NCI-H510A (cell line): Measurements from ENCODE around the gene MFAP3L.
"Not testable (repeated sequence)": the region's sequence is repeated elsewhere in the genome, so short reads cannot be mapped to it uniquely, and the experiment has no call there.

ENCODE experiments used
- DNase-seq: peaks from one replicate; lab custom pipeline; 2025; lab: John Stamatoyannopoulos, UW

Gene MFAP3L

DNA sequence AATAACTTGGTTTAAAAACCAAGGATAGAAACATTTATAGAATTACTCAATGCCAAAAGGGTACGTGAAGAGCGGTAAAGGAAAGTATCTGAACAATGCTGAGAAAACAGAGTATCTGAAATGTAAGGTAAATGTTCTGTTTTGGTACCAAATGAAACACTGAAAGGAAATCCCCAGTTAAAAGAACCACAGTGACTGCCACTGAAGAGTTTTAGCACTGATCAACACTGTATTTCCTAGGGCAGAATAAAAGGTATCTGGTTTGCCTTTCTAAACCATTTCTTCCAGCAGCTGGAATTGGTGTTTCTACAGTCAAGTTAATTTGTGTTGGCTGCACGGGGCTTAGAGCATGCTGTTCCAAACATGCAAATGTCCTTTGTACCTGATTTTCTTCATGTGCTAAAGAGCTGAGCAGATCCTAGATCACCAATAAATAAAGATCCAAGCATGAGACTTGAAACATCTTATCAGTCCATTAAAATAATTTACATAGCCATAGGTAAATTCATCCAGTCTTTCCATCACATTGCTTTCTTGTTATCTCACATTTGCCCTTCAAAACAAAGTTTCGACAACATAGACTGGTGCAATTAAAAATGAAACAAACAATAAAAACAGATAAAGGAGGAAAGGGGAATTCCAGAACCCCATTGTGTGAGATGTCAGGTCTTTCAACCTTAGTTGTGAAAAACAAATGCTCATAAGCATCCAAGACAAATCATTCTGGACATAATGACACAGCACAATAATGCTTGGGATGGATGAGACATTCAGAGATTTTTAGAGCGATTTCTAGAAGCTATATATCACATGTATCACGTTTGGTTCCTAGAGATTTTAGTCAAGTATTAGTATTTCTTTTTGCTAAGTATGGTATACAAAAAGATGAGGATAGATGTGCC, 38.6 kb downstream of the MFAP3L start:
- no peak for DNase-seq

- no peak for DNase-seq
Observed at GRCh38 chr4:169986369-169986768, 39.8 kb downstream of the MFAP3L start.

- DNase-seq = no peak
Observed at GRCh38 chr4:169985881-169986280, 40.3 kb downstream of the MFAP3L start.

DNA sequence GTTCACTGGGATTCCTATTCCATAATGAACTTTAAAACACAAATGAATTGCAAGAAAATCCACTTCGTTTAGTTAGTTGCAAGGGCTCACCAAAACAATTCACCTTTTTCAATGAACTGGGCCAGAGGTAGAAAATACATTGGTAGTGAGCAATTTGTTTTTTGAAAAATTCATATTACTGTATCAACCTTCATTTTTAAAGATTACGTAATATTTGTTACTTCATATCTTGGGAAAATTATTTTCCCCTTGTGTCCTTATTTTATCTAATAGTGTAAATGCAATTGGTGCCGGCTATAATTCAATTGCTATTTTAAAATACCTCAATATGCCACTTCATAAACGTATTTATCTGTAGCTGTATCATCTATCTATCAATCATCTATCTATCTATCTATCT, 41.5 kb downstream of the MFAP3L start:
- DNase-seq = no peak

GRCh38 chr4:169984173-169984572, 42.0 kb downstream of the MFAP3L start:
- DNase-seq = no peak

DNA sequence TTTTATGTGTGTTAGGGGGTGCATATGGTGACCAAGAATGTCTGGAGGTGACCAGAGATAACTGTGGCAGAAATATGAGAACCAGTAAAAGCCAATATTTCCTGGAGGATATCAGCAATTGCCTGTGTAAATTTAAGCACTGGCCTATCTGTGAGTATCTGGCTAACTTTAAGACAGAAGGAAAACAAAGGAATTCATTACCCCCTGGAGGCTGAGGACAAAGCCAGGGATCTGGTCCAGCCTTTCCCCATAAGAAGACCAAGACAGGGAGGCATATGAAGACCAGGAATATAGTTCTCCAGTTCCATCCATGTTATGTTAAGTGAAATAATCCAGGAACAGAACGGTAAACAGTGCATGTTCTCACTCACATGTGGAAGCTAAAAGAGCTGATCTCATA, 49.2 kb downstream of the MFAP3L start:
- no peak for DNase-seq

DNA sequence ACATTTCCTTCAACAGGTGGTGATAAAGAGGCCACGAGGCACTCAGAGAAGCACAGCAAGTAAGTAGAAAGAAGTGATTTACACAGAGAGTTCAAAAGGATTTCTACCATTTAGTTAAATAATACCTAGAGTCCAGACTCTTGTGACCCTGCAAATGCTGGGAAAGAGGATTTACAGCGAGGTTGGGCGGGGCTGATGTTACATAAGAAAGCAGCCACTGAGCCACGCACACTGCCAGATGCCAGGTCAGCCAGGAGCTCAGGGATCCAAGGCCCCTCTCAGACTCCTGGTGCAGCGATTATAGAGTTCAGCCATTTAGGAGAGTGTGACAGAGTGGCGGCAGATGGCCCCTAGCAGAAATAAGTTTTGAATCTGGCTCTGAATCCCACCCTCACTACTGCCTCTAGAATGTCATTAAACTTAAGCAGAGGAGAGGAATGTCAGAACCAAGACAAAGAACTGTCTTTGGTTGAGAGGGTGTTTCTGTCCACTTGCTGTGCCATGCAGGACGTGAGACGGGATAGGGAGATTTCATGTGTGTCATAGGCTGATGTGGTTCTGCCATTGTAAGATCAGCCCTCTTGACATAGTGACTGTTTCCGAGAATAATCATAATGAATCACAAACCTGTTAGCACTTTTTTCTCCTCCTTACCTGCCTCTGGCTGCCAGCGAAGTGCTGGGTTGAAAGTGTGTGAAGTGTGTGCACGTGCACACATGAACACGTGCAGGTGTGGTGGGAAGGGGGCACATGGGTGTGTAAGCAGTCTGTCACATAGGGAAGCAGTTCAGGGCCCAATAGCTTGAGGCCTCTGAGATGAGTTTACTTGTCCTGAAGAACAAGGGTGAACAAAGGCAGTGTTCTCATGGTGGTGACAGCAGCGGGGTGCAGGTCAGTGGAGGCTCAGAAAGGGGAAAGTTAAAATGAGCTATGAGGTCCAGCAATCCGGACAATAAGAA, 50.1 kb downstream of the MFAP3L start:
- no peak for DNase-seq

DNA sequence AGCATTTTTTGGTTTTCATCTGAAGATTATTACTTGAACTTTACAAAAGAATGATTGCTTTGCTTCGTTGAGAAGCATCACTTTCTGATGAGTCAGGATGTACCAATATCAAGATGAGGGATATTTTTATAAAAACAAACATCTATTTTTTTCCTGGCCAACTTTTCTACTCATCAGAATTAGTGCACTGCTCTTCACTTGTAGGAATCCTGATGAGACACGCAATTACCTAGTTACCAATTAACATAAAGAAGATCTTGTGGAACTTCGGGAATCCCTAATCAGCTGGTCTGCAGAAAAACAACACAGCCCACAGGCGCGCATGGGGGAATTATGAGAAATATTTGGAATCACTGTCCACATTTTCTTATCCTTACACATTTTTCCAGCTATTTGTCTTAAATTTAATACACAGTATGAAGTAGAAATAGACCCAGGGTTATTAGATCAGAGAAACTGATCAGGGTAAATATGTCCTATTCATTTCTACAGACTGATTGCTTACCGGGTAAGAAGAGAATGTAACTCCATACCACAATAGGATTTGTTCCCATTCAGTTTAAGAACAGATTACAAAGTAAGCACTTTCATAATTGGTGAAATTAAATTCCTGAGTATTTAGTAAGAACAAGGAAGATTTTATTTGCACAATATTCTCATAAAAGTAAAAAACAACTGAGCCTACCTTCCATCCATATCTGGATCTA, 50.9 kb downstream of the MFAP3L start:
- DNase-seq = no peak

- no peak for DNase-seq
Observed at GRCh38 chr4:169971456-169972015, 54.7 kb downstream of the MFAP3L start.

DNA sequence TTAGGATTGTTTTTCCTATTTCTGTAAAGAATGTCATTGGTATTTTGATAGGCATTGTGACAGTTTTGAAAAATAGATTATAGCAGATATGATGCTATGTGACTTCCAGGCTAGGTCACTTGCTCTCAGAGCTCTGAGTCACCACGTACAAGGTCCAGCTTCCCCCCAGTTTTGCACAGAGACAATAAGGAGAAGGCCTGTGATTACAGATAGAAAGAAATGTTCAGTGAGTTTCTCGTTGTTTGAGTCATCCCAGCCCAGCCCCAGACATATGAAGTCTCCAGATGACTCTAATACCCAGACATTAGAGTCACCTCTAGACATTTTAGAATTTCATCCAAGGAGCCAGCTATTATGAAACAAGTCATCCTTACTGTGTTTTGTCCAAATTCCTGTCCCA, 57.2 kb downstream of the MFAP3L start:
- DNase-seq = no peak

- no peak for DNase-seq
Observed at GRCh38 chr4:169963998-169964397, 62.2 kb downstream of the MFAP3L start.

- no peak for DNase-seq
Observed at GRCh38 chr4:169959254-169959653, 66.9 kb downstream of the MFAP3L start.

GRCh38 chr4:169958629-169959028, 67.6 kb downstream of the MFAP3L start:
- no peak for DNase-seq

- DNase-seq = no peak
Observed at GRCh38 chr4:169957785-169958184, 68.4 kb downstream of the MFAP3L start.

DNA sequence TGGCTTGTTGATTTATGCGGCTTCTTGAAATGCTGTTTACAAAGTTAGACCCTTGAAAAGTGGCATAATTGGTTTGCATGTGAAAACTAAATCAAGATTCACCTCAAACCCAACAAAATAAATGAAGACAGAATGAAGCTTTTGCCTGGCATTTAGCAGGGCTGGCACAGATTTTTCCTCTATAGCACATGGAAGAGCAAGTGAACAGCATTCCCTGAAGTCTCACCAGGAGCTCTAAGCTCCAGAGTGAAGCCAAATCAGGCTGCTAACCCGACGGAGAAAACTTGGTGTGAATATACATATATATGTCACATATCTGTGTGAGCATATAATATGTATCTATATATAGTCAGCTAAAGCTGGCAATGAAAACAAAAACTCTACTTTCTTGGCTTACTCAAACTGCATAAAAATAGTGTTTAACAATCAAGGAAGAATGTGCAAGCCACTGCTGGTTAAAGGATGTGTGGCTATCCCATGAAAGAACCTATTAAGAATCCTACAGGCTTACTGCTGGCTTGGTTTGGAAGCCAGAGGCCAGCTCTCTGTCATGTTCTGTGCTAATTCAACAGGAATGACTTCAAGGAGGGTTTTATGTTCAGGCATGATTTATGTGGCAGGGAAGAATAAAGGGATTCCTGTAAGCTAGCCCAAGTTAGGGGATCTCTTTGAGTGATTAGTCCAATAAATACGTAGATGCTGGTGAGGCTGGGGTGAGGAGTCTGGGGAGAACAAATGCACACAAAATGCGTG, 69.9 kb downstream of the MFAP3L start:
- DNase-seq = no peak

DNA sequence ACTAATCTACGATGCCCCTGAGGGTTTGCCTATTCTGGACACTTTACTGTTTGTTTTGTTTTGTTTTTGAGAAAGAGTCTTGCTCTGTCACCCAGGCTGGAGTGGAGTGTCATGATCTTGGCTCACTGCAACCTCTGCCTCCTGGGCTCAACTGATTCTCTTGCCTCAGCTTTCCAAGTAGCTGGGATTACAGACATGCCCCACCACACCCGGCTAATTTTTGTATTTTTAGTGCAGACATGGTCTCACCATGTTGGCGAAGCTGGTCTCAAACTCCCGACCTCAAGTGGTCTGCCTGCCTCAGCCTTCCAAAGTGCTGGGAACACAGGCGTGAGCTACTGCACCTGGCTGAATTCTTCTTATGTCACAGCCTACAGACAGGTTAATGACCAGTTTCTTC, 70.7 kb downstream of the MFAP3L start:
- no peak for DNase-seq

DNA sequence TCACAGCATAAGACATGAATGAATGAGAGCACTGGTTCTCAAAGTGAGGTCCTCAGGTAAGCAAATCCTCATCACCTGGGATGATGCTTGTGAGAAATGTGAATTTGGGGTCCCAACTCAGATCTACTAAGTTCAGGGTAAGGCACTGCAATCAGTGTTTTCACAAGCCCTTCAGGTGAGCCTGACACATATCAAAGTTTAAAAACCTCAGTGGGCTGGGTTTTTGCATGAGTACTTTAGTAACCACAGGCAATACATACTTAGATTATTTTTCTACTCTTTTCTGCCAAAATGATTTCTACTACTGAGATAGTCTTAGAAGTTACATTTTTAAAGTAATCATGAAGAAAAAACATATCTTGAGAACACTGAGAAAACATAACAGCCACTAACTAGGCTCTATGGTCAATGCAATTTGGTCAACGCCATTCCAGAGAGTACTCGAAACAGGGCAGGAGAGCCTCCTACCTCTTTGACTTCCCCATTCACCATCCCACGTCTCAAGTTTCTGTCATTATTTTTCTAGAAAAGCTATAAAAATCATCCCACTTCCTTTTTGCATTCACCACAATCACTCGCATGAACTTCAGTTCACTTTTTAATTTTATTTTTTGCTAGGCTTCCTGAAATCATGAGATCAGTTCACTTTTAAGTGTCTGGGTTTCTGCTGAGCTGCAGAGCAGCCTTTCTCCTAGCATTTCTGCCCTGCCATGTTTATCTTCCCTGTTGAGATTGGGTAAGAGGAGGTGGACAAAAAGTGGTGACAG, 73.8 kb downstream of the MFAP3L start:
- no peak for DNase-seq

DNA sequence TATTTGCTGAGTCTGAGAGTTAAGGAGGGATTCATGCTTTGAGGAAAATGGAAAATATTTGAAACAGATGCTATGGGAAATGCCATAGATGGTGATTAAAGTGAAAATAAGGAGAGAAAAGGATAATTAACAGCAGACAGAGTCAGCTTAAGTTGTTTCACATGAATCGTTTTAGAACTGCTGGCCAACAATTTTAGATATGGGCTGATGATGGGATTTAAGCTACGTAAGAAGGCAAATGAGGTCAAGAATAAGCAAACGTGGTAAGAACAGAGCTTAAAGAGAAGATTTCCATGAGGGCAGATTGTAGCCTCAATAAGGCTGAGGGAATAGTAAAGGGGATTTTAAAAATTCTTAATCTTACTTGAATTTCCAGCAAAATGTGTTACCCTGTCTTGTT, 77.9 kb downstream of the MFAP3L start:
- no peak for DNase-seq

- no peak for DNase-seq
Observed at GRCh38 chr4:169945636-169946035, 80.6 kb downstream of the MFAP3L start.

DNA sequence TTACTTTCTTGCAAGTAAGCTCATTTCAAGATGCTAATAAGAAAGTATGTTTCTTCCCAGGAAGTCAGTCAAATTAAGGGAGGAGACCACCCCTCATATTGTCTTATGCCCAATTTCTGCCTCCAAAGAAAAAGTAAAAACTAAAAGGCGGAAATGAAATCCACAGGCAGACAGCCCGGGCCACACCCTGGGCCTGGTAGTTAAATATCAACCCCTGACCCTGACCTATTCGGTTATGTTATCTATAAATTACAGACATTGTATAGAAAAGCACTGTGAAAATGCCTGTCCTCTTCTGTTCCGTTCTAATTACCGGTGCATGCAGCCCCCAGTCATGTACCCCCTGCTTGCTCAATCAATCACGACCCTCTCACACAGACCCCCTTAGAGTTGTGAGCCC, 82.6 kb downstream of the MFAP3L start:
- not testable (repeated sequence) for DNase-seq
